ENCODE data around the gene MTMR4.
A peak's percentile ranks its signal among the peaks of the same experiment; 100 is the strongest.
"Not testable (repeated sequence)": the region's sequence is repeated elsewhere in the genome, so short reads cannot be mapped to it uniquely, and the experiment has no call there.

MTMR4 gene

GRCh38 chr17:58513965-58514769, at the start of gene MTMR4:
Gene MTMR4, minus strand, starts transcription at chr17:58514638. Its CDS starts 231 bp downstream, at chr17:58514407.
- FAIRE-seq (peak; percentile 88), DNase-seq (ENCODE audit: insufficient read length, low spot score) (peak; percentile 92)

GRCh38 chr17:58560511-58560910, 46.1 kb upstream of the MTMR4 start:
- no peak for FAIRE-seq
- DNase-seq (ENCODE audit: insufficient read length, low spot score): no peak

- DNase-seq (ENCODE audit: insufficient read length, low spot score) (no peak), FAIRE-seq (no peak)
These were observed 43.5 kb upstream of the MTMR4 start for GRCh38 chr17:58557981-58558380.

- FAIRE-seq: peak; percentile 48
These were observed 42.4 kb upstream of the MTMR4 start for GRCh38 chr17:58556833-58557250.

GRCh38 chr17:58555109-58555508, 40.7 kb upstream of the MTMR4 start:
- DNase-seq (ENCODE audit: insufficient read length, low spot score); FAIRE-seq: not testable (repeated sequence)

More at GRCh38 chr17:58556833-58557250, 42.4 kb upstream of the MTMR4 start:
- DNase-seq (ENCODE audit: insufficient read length, low spot score): no peak

- no peak for FAIRE-seq
- DNase-seq (ENCODE audit: insufficient read length, low spot score): no peak
These were observed 26.8 kb upstream of the MTMR4 start for GRCh38 chr17:58541249-58541648.

GRCh38 chr17:58539698-58540097, 25.3 kb upstream of the MTMR4 start:
- DNase-seq (ENCODE audit: insufficient read length, low spot score) (no peak), FAIRE-seq (peak; percentile 38)

GRCh38 chr17:58538811-58539409, 24.5 kb upstream of the MTMR4 start:
- FAIRE-seq (no peak), DNase-seq (ENCODE audit: insufficient read length, low spot score) (no peak)

GRCh38 chr17:58537266-58537665, 22.8 kb upstream of the MTMR4 start:
- no peak for DNase-seq (ENCODE audit: insufficient read length, low spot score)
- FAIRE-seq: no peak

GRCh38 chr17:58536542-58536941, 22.1 kb upstream of the MTMR4 start:
- FAIRE-seq (no peak), DNase-seq (ENCODE audit: insufficient read length, low spot score) (no peak)

- peak; percentile 74 for FAIRE-seq
These were observed 21.0 kb upstream of the MTMR4 start for GRCh38 chr17:58535431-58535830.

GRCh38 chr17:58534901-58535421, 20.5 kb upstream of the MTMR4 start:
- FAIRE-seq (peak; percentile 86), DNase-seq (ENCODE audit: insufficient read length, low spot score) (no peak)

More at GRCh38 chr17:58535431-58535830, 21.0 kb upstream of the MTMR4 start:
- no peak for DNase-seq (ENCODE audit: insufficient read length, low spot score)

- FAIRE-seq: no peak
- no peak for DNase-seq (ENCODE audit: insufficient read length, low spot score)
These were observed 19.9 kb upstream of the MTMR4 start for GRCh38 chr17:58534331-58534730.

GRCh38 chr17:58533616-58534188, 19.3 kb upstream of the MTMR4 start:
- FAIRE-seq: no peak
- DNase-seq (ENCODE audit: insufficient read length, low spot score): no peak

GRCh38 chr17:58532555-58532951, 18.1 kb upstream of the MTMR4 start:
- DNase-seq (ENCODE audit: insufficient read length, low spot score) (no peak), FAIRE-seq (no peak)

- FAIRE-seq (peak; percentile 91), DNase-seq (ENCODE audit: insufficient read length, low spot score) (peak; percentile 66)
These were observed 17.5 kb upstream of the MTMR4 start for GRCh38 chr17:58531661-58532554.

GRCh38 chr17:58531122-58531521, 16.7 kb upstream of the MTMR4 start:
- peak; percentile 80 for FAIRE-seq
- no peak for DNase-seq (ENCODE audit: insufficient read length, low spot score)

GRCh38 chr17:58530655-58531054, 16.2 kb upstream of the MTMR4 start:
- no peak for DNase-seq (ENCODE audit: insufficient read length, low spot score)
- FAIRE-seq: no peak

- DNase-seq (ENCODE audit: insufficient read length, low spot score) (no peak), FAIRE-seq (no peak)
These were observed 14.8 kb upstream of the MTMR4 start for GRCh38 chr17:58529275-58529674.

GRCh38 chr17:58528443-58528842, 14.0 kb upstream of the MTMR4 start:
- FAIRE-seq (peak; percentile 46), DNase-seq (ENCODE audit: insufficient read length, low spot score) (no peak)
